ENCODE results near the gene PYGO1. TPM values are rescaled to one million over a fixed set of nuclear protein-coding genes. Genes with fewer than 3 reads are reported as not detected.

PYGO1 gene
- total and polyA plus RNA-seq, 2 of the 8 experiments (the other 6 are each of a cell fraction or from before 2014, with no cell fraction given), result 0.50 to 1.1 TPM

GRCh38 chr15:55530861-55531313 lies 57.3 kb downstream of the PYGO1 start (continued):
- no peak for TF ChIP-seq CHD7 (IDR thresholded peaks at IDR 0.05; ENCODE audit: insufficient replicate concordance, low read length)
- no peak for TF ChIP-seq RBBP5 (IDR thresholded peaks at IDR 0.05; ENCODE audit: borderline replicate concordance, low read depth, low read length)
- no peak for TF ChIP-seq EZH2 (IDR thresholded peaks at IDR 0.05; ENCODE audit: low read depth, low read length, severe bottlenecking)
- no peak for TF ChIP-seq SIN3A (conservative IDR thresholded peaks at IDR 0.05 in 1 of 2, IDR thresholded peaks at IDR 0.05 in 1 of 2; ENCODE audit: low read depth in 1 of 2, low read length in 2 of 2)
- no peak for TF ChIP-seq BACH1 (IDR thresholded peaks at IDR 0.05; ENCODE audit: low read length)
- TF ChIP-seq SRF (IDR thresholded peaks at IDR 0.05; ENCODE audit: low read depth, low read length), result no peak
- no peak for TF ChIP-seq CREB1 (IDR thresholded peaks at IDR 0.05)
- TF ChIP-seq SIRT6 (IDR thresholded peaks at IDR 0.05; ENCODE audit: low read length), result no peak
- no peak for TF ChIP-seq ATF2 (IDR thresholded peaks at IDR 0.05; ENCODE audit: low read length)
- TF ChIP-seq YY1 (IDR thresholded peaks at IDR 0.05; ENCODE audit: low read depth, low read length), result no peak
